H9 (cell line): Measurements from ENCODE around the gene GPR150. TPM values are rescaled to one million over a fixed set of nuclear protein-coding genes. Genes with fewer than 3 reads are reported as not detected.

Source experiments
- DNase-seq: peaks from one replicate; pipeline ENCODE4 v3.0.0-alpha.2; 2017
- H2AFZ ChIP-seq: one replicate; pipeline ENCODE4 v1.6.1; 2013; ENCODE audit warnings: mild to moderate bottlenecking, low read length, control low read depth, moderate library complexity
- H2AK5ac ChIP-seq: 2 replicates; pipeline ENCODE4 v1.6.1; 2013; ENCODE audit warnings: low read length, control low read depth, mixed read lengths; ENCODE audit not compliant: insufficient read length
- H2BK120ac ChIP-seq: one replicate; pipeline ENCODE4 v1.6.1; 2013; ENCODE audit warnings: low read depth, mild to moderate bottlenecking, low read length, control low read depth, inconsistent platforms; ENCODE audit not compliant: poor library complexity, severe bottlenecking
- H2BK12ac ChIP-seq: 2 replicates; pipeline ENCODE4 v1.6.1; 2013; ENCODE audit warnings: low read length, control low read depth, mixed read lengths, low read depth; ENCODE audit not compliant: insufficient read length
- H2BK15ac ChIP-seq: 2 replicates; pipeline ENCODE4 v1.6.1; 2013; ENCODE audit warnings: low read depth, low read length, control low read depth
- H2BK20ac ChIP-seq: one replicate; pipeline ENCODE4 v1.6.1; 2013; ENCODE audit warnings: low read depth, mild to moderate bottlenecking, low read length, control low read depth, inconsistent platforms; ENCODE audit not compliant: poor library complexity, severe bottlenecking
- H2BK5ac ChIP-seq: 2 replicates; pipeline ENCODE4 v1.6.1; 2013; ENCODE audit warnings: low read length, control low read depth, mixed read lengths; ENCODE audit not compliant: insufficient read length
- H3K14ac ChIP-seq: 2 replicates; pipeline ENCODE4 v1.6.1; 2013; ENCODE audit warnings: low read length, control low read depth; ENCODE audit not compliant: insufficient read depth
- H3K18ac ChIP-seq: 2 replicates; pipeline ENCODE4 v1.6.1; 2013; ENCODE audit warnings: low read depth, mild to moderate bottlenecking, mixed read lengths, low read length, control low read depth; ENCODE audit not compliant: insufficient read length
- H3K23ac ChIP-seq: 2 replicates; pipeline ENCODE4 v1.6.1; 2013; ENCODE audit warnings: low read length, control low read depth, mixed read lengths, low read depth; ENCODE audit not compliant: insufficient read length
- H3K23me2 ChIP-seq: 2 replicates; pipeline ENCODE4 v1.6.1; 2013; ENCODE audit warnings: low read depth, mild to moderate bottlenecking, mixed read lengths, low read length, control low read depth; ENCODE audit not compliant: insufficient read length, poor library complexity, severe bottlenecking
- H3K27ac ChIP-seq: 2 replicates; pipeline ENCODE4 v1.5.1; 2013; ENCODE audit warnings: low read length, control low read depth, mixed read lengths, low read depth; ENCODE audit not compliant: insufficient read length
- H3K27me3 ChIP-seq: 2 replicates; pipeline ENCODE4 v1.6.1; 2013; ENCODE audit warnings: low read length, control low read depth, inconsistent platforms; ENCODE audit not compliant: insufficient read depth
- H3K4ac ChIP-seq: 2 replicates; pipeline ENCODE4 v1.6.1; 2013; ENCODE audit warnings: low read depth, mild to moderate bottlenecking, control low read depth, inconsistent platforms, low read length, moderate library complexity
- H3K4me1 ChIP-seq: 2 replicates; pipeline ENCODE4 v1.6.1; 2013; ENCODE audit warnings: low read length, control low read depth, inconsistent platforms; ENCODE audit not compliant: insufficient read depth
- H3K4me2 ChIP-seq: 2 replicates; pipeline ENCODE4 v1.6.1; 2013; ENCODE audit warnings: low read length, control low read depth, mixed read lengths; ENCODE audit not compliant: insufficient read length, insufficient read depth
- H3K56ac ChIP-seq: 2 replicates; pipeline ENCODE4 v1.6.1; 2013; ENCODE audit warnings: low read depth, mild to moderate bottlenecking, mixed read lengths, low read length, control low read depth; ENCODE audit not compliant: insufficient read length
- H3K79me1 ChIP-seq: 2 replicates; pipeline ENCODE4 v1.6.1; 2013; ENCODE audit warnings: low read depth, mild to moderate bottlenecking, moderate library complexity, low read length, control low read depth, inconsistent platforms; ENCODE audit not compliant: insufficient read depth, poor library complexity, severe bottlenecking
- H3K79me2 ChIP-seq: 2 replicates; pipeline ENCODE4 v1.6.1; 2013; ENCODE audit warnings: low read length, control low read depth, inconsistent platforms; ENCODE audit not compliant: insufficient read depth
- H3K9ac ChIP-seq: 2 replicates; pipeline ENCODE4 v1.6.1; 2013; ENCODE audit warnings: low read length, control low read depth, mixed read lengths; ENCODE audit not compliant: insufficient read length; ENCODE audit errors: extremely low read depth
- H3K9me3 ChIP-seq: one replicate; pipeline ENCODE4 v1.6.1; 2013; ENCODE audit warnings: low read depth, low read length, inconsistent platforms; ENCODE audit not compliant: control insufficient read depth
- H3T11ph ChIP-seq: one replicate; pipeline ENCODE4 v1.6.1; 2013; ENCODE audit warnings: mild to moderate bottlenecking, low read length, control low read depth, inconsistent platforms
- H4K20me1 ChIP-seq: one replicate; pipeline ENCODE4 v1.6.1; 2013; ENCODE audit not compliant: control insufficient read depth, insufficient read length, insufficient read depth
- H4K5ac ChIP-seq: 2 replicates; pipeline ENCODE4 v1.6.1; 2013; ENCODE audit warnings: low read depth, mild to moderate bottlenecking, mixed read lengths, low read length, control low read depth; ENCODE audit not compliant: insufficient read length
- H4K8ac ChIP-seq: replicated peaks from 2 replicates; pipeline ENCODE4 v1.6.1; 2013; ENCODE audit warnings: low read length, control low read depth, mixed read lengths, low read depth; ENCODE audit not compliant: insufficient read length
- H4K91ac ChIP-seq: 2 replicates; pipeline ENCODE4 v1.6.1; 2013; ENCODE audit warnings: low read depth, mild to moderate bottlenecking, moderate library complexity, mixed read lengths, low read length, control low read depth; ENCODE audit not compliant: insufficient read length
- H3K27ac Mint-ChIP-seq, 3 experiments: 2 replicates in 2 of 3; 3 replicates in 1 of 3; pipeline ENCODE4 v1.8.0; 2020 to 2021; ENCODE audit warnings: mixed read lengths in 3 of 3, mild to moderate bottlenecking in 1 of 3, moderate library complexity in 1 of 3
- H3K27me3 Mint-ChIP-seq: 2 replicates; pipeline ENCODE4 v1.8.0; 2021; ENCODE audit warnings: low read depth, mild to moderate bottlenecking, moderate library complexity, mixed read lengths
- H3K36me3 Mint-ChIP-seq, 3 experiments: 2 replicates in 2 of 3; 3 replicates in 1 of 3; pipeline ENCODE4 v1.8.0; 2020 to 2021; ENCODE audit warnings: low read depth in 3 of 3, mixed read lengths in 3 of 3; ENCODE audit not compliant: insufficient read depth in 1 of 3
- H3K4me1 Mint-ChIP-seq, 2 experiments: 2 replicates each; pipeline ENCODE4 v1.8.0; 2020; ENCODE audit warnings: mixed read lengths in 2 of 2
- H3K4me3 Mint-ChIP-seq, 2 experiments: 2 replicates in 1 of 2; 3 replicates in 1 of 2; pipeline ENCODE4 v1.8.0; 2020 to 2021; ENCODE audit warnings: mild to moderate bottlenecking in 2 of 2, mixed read lengths in 2 of 2, moderate library complexity in 1 of 2
- H3K9me3 Mint-ChIP-seq, 2 experiments: 2 replicates in 1 of 2; 3 replicates in 1 of 2; pipeline ENCODE4 v1.8.0; 2020; ENCODE audit warnings: mild to moderate bottlenecking in 2 of 2, mixed read lengths in 2 of 2, moderate library complexity in 1 of 2
- WGBS: extraction: QIAGEN DNeasy Blood & Tissue Kit; methylation state at CpG from one replicate; pipeline ENCODE4 v1.1.7; 2013; ENCODE audit warnings: missing lambda C conversion rate, low lambda C conversion rate, mixed read lengths; ENCODE audit not compliant: insufficient read length; ENCODE audit errors: extremely low coverage; 5-methylcytosine and 5-hydroxymethylcytosine counted together
- total RNA-seq: library from RNA; stranded (reverse); gene quantifications from 2 replicates; pipeline ENCODE4 v1.2.1, GENCODE V29; 2021
- TF ChIP-seq, protein P1 (sequence below): fragments of 200-600 bp; sonication (generic); conservative IDR thresholded peaks from 3 replicates; pipeline ENCODE4 v1.8.0; 2021; ENCODE audit warnings: antibody characterized with exemption, mild to moderate bottlenecking

Gene GPR150
- total RNA-seq, 1 experiment from 2014 or later, result not detected

DNA sequence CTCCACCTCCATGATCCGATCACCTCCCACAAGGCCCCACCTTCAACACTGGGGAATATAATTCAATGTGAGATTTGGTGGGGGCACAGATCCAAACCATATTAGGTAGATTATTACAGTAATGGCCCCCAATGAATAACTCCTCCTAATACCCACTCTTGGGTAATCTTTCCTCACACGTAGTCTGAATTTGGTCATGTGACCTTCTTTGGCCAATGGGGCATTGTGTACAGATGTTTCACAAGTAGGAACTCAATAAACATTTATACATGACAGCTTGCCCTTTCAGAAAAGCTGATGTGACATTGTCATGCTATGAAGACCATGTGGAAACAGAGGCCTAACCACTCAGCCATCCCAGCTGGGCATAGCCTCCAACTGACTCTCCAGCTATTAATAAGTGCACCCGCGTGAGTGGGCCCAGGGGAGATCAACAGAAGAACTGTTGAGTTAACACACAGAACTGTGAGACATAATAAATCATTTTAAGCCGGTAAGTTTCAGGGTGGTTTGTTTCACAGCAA is 10.6 kb downstream of the GPR150 start:
- Mint-ChIP-seq H3K4me1 (peaks cover 0 to 6% of the 10 kb centered on the region in 2 experiments; a peak in 1 of 4 replicates), H3K4me3 (no peak overlapping the region), H3K9me3 (peaks cover 26 to 28% of the 10 kb centered on the region in 2 experiments), H3K36me3 (peaks cover 16 to 30% (median 20%) of the 10 kb centered on the region in 3 experiments), H3K27me3 (peaks cover 3% of the 10 kb centered on the region; the same call in 1 of the 2 replicates), H3K27ac (no peak overlapping the region)
- Histone ChIP-seq H3K18ac (no peak overlapping the region), H3K56ac (no peak overlapping the region), H4K5ac (no peak overlapping the region), H2BK15ac (no peak overlapping the region), H4K91ac (no peak overlapping the region), H2BK5ac (no peak overlapping the region), H3K79me1 (no peaks in the 10 kb centered on the region), H2BK12ac (no peak overlapping the region), H2AFZ (no peak overlapping the region), H3K9me3 (peaks cover 20% of the 10 kb centered on the region), H3K23me2 (no peaks in the 10 kb centered on the region), H3K14ac (no peak overlapping the region), H3T11ph (no peak overlapping the region), H3K27me3 (no peaks in the 10 kb centered on the region), H3K4ac (no peak overlapping the region), H3K4me1 (no peaks in the 10 kb centered on the region), H3K9ac (no peak overlapping the region), H3K27ac (no peak overlapping the region), H3K4me2 (no peak overlapping the region), H3K79me2 (no peaks in the 10 kb centered on the region), H4K20me1 (no peaks in the 10 kb centered on the region), H2BK20ac (no peak overlapping the region), H3K23ac (no peak overlapping the region), H2AK5ac (no peak overlapping the region), H2BK120ac (no peak overlapping the region), H4K8ac (no peak overlapping the region)
- no CpG with 5 or more reads among the region's 5 CpGs for WGBS
- no peak for DNase-seq
- TF ChIP-seq, protein P1, sequence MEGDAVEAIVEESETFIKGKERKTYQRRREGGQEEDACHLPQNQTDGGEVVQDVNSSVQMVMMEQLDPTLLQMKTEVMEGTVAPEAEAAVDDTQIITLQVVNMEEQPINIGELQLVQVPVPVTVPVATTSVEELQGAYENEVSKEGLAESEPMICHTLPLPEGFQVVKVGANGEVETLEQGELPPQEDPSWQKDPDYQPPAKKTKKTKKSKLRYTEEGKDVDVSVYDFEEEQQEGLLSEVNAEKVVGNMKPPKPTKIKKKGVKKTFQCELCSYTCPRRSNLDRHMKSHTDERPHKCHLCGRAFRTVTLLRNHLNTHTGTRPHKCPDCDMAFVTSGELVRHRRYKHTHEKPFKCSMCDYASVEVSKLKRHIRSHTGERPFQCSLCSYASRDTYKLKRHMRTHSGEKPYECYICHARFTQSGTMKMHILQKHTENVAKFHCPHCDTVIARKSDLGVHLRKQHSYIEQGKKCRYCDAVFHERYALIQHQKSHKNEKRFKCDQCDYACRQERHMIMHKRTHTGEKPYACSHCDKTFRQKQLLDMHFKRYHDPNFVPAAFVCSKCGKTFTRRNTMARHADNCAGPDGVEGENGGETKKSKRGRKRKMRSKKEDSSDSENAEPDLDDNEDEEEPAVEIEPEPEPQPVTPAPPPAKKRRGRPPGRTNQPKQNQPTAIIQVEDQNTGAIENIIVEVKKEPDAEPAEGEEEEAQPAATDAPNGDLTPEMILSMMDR, result no peak
